HG03571 (cell line): ENCODE measurements around the gene EVC.
"Not testable (repeated sequence)": the region's sequence is repeated elsewhere in the genome, so short reads cannot be mapped to it uniquely, and the experiment has no call there.

ENCODE experiments used
- ATAC-seq: cut with Tn5 transposase; IDR thresholded peaks from one replicate; pipeline ENCODE4 v1.9.1; 2021; ENCODE audit not compliant: unreplicated experiment

Gene EVC

DNA sequence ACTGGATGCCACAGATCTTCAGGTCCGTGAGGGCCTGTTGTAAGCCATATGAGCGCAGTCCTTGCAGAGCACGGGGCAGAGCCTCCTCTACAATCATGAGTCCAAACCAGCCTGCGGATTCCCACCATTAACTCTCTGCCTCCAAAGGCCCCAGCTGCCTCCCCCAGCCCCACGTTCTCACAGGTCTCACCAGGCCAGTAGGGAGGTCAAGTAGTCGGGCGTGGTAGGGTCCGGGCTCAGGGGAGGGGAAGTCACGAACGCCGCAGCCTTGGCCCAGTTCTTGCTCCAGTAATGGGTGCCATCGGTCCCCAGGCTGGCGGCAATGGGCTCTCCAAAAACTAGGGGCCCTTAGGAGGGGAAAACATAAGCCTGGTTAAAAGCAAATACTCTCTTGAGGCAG lies 128.3 kb downstream of the EVC start:
- ATAC-seq: no peak

DNA sequence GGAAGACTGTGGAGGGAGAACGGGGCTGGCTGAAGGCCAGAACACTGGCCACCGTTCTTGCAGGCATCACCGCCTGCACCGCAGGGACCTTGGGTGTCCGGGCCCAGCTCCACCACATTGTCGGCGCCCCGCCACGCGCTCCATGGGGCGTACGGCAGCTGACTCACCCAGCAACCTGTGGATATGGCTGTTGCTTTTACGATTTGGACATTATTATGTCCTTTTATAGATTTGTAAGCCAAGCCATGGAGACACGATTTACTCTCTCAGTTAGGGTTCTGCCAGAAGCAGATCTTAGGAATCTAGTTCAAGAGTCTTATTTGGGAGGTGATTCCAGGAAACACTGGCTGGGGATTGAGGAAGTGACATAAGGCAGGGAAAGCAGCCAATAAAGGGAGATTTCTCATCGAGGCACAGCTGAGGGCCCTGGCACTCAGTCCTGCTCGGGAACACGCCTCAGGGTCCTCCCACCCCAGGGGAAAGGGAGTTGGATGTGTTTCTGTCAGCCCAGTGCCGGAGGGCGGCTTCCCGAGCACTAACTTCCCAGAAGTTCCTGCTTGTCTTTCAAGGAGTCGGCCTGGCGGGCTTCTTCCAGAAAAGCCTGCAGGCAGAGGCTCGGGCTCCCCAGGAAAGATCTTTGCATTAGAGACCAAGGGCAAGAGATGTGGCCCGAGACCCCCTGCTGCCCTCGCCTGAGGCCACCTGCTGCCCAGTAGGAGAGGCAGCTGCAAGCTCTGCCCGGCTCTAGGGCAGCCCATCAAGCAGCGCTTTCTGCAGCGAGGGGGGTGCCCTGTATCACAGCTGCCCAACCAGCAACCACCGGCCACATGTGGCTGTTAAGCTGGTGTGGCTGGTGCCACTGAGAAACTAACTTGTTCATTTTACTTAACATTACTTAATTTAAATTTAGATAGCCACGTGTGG lies 129.0 kb downstream of the EVC start:
- ATAC-seq: no peak

DNA sequence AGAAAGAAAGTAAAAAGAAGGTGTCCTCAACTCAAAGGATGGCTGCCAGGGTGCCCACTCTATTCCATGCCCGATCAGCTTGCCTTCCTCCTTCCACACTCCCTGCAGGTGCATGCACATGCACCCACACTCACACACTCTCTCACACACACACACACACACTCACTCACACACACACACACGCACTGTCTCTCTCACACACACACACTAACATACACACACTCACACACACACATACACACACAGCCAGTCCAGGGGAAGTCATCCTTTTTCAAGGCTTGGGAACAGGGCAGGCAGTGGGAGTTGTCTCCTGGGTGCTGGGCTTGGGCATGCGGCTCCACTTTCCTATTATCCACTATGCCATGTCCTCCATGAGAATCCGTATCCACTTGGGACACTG lies 131.5 kb downstream of the EVC start:
- no peak for ATAC-seq

DNA sequence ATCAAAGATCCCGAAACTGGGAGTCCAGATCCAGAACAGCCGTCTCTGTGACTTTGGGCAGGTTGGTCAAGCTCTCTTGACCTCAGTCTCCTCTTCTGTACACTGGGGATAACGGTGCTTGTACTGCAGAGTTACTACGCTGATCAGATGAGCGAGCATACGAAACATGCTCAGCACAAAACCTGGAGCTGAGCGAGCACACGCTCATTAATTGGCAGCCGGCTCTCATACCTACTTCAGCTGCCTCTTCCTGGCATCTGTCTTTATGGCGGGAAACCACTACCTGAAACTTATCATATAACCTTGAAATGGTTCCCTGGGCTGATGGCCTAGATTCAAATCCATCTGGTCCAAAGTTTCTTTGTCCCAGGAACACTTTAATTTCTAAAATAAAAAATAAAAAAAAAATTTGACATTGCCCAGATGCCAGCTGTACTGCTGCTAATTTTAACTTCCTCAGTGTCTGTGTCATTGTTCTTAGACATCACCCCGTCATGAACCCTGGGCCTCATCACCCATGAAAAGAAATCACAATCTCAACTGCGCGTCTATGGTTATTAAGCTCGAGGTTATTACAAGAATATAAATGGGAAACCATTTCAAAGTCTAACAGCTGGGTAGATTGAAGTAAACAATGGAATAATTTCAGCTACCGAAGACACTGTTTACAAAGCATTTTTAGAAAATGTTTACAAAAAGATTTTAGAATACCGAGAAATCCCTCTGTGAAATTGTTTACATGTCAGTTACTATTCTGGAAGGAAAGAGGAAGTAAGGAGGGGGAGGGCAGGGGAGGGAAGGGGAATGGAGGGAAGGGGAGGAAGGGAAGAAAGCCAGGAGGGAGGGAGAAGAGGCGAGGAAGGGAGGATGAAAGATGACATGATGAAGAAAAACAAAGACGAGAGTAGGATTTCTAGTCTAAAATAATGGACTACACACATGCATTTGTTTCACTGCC lies 132.9 kb downstream of the EVC start:
- no peak for ATAC-seq

DNA sequence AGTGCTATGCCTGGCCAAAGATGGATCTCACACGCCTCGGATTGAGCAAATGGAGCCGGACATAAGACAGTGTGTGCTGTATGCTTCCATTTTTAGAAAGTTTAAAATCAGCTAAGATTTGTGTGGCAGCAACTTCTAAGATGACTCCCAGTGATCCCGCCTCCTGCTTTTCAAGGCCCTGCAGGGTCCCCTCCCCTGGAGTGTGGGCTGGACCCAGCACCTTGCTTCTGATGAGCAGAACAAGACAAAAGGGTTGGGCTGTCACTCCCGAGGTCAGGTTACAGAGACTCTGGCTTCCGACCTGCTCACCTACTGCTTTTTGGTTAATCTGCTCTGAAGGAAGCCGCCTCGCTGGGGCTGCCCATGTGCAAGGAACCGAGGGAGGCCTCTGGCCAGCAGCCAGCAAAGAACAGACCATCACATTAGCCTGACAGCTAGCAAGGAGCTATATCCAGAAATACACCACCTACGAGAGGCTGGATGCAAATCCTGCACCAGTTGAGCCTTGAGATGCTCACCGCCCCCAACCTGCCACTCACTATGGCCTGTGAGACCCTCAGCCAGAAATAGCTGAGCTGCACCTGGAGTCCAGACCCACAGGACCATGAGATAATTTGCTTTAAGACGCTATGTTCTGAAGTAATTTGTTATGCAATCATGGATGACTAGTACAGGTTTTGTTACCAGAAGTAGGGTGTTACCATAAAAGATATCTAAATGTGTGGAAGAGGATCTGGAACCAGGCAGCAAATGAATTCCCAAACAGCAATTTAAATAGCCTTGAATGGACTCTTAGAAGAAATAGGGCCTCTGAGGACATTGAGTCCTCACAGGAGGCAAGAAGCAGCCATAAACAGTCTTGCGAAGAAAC lies 134.3 kb downstream of the EVC start:
- no peak for ATAC-seq

DNA sequence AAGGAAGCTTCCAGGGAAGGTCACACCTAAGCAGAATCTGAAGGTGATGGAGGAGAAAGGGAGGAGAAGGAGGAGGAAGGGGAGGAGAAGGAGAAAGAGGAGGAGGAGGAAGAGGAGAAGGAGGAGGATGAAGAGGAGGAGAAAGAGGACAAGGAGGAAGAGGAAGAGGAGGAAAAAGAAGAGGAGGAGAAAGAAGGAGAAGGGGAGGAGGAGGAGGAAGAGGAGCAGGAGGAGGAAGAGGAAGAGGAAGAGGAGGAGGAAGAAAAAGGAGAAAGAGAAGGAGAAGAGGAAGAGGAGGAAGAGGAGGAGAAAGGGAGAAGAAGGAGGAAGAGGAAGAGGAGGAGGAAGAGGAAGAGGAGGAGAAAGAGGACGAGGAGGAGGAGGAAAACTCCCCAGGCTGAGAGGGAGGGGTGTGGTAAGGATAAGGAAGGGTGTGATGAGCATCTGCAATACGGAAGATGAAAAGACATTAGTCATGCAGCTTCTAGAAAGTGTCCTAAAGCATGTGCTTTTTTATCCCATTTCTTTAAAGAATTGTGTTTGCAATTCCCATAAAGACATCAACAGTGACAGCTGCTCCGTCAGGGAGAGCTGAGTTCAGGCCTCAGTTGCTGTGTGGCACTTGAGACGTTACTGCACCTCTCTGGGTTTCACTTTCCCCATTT lies 140.8 kb downstream of the EVC start:
- no peak for ATAC-seq

DNA sequence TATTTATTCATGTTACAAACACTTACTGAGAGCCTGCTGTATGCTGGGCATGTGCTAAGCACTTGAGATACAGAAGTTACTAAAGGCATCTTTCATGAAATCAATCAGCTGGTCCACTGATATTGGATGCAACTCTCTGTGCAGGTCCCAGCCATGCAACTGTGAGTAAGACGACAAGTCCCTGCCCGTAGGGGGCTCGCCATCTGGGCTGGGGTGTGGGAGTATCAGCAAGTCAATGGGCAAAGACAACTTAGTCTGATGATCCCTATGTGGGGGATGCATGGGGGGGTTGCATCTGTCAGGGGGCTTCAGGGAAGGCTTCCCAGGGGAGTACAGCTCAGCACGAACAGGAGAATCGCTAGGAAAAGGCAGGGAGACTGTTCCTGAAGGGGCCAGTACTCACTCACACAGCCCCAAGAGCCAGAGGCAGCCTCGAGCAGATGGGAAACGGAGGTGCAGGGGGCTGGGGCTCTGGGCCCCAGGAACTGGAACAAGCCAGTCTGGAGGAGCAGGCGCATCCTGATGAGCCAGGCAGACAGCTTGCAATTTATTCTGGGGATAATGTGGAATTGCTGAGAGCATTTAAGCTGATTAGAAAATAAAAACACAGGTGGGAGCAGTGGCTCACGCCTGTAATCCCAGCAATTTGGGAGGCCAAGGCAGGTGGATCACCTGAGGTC lies 141.7 kb downstream of the EVC start:
- ATAC-seq: no peak

DNA sequence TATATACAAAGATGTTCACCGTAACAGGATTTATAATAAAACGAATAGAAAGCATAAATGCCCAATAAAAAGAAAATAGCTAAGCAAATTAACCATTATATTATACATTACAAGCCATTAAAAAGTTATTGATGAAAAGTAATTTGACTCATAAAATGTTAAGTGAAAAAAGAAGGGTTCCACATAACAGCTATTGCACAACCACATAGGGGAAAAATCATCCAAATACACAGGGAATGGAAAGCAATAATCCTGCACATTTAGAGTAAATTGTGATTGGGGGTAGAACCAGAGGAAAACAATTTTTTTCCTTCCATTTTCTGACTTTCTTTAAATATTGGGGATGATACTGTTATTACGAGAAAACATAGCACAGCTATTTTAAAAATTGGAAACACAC lies 143.9 kb downstream of the EVC start:
- no peak for ATAC-seq

DNA sequence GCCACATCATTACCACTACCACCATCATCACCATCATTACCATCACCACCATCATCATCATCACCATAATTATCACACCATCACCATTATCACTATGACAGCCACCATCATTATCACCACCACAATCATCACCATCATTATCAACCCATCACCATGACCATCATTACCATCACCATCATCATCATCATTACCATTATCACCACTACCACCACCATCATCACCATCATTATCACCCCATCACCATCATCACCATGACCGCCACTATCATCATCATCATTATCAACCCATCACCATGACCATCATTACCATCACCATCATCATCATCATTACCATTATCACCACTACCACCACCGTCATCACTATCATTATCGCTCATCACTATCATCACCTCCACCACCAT lies 145.4 kb downstream of the EVC start:
- not testable (repeated sequence) for ATAC-seq

DNA sequence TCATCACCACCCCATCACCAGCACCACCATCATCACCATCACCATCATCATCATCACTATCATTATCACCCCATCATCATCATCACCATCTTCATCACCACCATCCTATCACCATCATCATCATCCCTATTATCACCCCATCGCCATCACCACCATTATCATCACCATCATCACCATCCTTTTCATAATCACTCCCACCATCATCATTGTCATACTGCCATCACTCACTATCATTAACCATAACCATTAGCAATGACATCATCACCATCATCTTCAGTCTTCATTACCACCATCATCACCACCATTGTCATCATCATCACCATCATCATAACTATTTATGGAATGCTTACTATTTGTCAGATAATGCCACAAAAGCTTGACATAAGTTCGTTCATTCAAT lies 146.2 kb downstream of the EVC start:
- ATAC-seq: no peak

DNA sequence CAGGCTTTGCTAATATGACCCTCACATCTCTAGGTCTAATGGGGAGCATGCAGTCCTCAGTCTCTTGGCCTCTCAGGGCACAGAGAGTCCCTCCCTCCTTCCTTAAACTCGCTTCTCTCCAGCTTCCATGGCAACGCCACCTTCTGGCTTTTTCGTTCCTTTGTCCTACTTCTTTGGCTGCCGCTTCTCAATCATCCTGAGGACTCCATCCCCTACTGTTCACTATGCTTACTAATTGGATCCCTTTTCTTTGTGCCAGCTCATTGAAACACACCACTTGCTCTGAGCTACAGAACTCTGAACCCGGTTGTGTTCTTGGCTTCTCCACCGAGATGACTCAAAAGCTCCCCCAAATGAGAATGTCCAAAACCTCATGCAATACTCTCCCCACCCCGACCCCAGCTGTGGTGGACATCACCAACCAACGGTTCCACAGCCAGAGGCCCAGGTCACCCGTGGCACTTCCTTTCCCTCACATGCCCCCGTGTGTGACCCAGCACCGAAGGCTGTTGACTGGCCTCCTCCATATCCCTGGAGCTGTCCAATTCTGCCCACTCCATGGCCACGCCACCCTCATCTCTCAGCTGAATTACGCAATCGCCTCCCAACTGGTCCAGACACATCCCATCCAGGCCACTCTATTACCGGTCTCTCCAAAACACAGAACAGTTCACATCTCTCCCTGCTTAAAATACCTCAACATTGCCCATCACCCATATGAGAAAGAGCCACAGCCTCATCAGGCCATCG lies 147.2 kb downstream of the EVC start:
- no peak for ATAC-seq

DNA sequence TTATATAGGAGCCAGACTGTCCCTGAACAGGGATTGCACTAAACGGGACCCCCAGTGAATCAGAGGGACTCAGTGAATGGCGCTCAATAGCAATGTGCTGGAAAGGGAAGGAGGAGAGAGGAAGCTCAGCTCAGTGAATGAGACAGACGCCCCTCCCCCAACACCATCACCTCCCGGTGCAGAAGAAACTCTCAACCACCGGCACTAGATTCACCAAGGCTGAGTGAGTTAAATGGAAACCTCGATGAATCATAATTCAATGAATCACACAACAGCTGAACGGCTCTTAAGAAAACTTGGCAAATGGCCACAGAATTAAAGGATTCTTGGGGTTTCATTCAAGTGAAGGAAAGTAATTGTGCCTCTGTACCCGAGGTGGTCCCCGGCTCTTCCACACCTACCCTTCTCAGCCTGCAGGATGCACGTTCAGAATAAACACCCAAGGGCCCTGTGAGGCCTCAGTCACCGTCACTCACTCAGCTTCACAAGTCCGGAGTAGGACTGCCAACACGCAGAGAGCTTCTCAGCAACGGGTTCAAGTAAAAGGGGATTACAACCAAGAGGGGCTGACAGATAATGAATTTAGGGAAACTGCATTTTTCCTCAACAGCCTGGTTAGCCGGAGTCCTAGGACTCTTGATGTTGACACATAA lies 152.6 kb downstream of the EVC start:
- no peak for ATAC-seq
